Measurements from ENCODE around the gene HERC2.
A peak's percentile ranks its signal among the peaks of the same experiment; 100 is the strongest.
"Not testable (repeated sequence)": the region's sequence is repeated elsewhere in the genome, so short reads cannot be mapped to it uniquely, and the experiment has no call there.

The HERC2 gene

GRCh38 chr15:28274635-28275034 is 47.3 kb downstream of the HERC2 start:
- DNase-seq = no peak

GRCh38 chr15:28273873-28274610 is 47.9 kb downstream of the HERC2 start:
- DNase-seq = no peak

GRCh38 chr15:28273468-28273867 is 48.5 kb downstream of the HERC2 start:
- DNase-seq = no peak

GRCh38 chr15:28272587-28272986 is 49.4 kb downstream of the HERC2 start:
- no peak for DNase-seq

- no peak for DNase-seq
Observed at GRCh38 chr15:28271697-28272260, 50.2 kb downstream of the HERC2 start.

GRCh38 chr15:28269097-28269496 is 52.9 kb downstream of the HERC2 start:
- DNase-seq = no peak

GRCh38 chr15:28267727-28268126 is 54.3 kb downstream of the HERC2 start:
- no peak for DNase-seq

GRCh38 chr15:28265334-28266019 is 56.5 kb downstream of the HERC2 start:
- DNase-seq = no peak

GRCh38 chr15:28264166-28264565 is 57.8 kb downstream of the HERC2 start:
- DNase-seq = no peak

GRCh38 chr15:28262438-28262837 is 59.5 kb downstream of the HERC2 start:
- no peak for DNase-seq

GRCh38 chr15:28260722-28261121 is 61.3 kb downstream of the HERC2 start:
- DNase-seq = no peak

GRCh38 chr15:28260317-28260716 is 61.7 kb downstream of the HERC2 start:
- no peak for DNase-seq

- no peak for DNase-seq
Observed at GRCh38 chr15:28255965-28256364, 66.0 kb downstream of the HERC2 start.

- no peak for DNase-seq
Observed at GRCh38 chr15:28252831-28253230, 69.1 kb downstream of the HERC2 start.

GRCh38 chr15:28246605-28247004 is 75.4 kb downstream of the HERC2 start:
- DNase-seq = no peak

- no peak for DNase-seq
Observed at GRCh38 chr15:28243901-28244300, 78.1 kb downstream of the HERC2 start.

GRCh38 chr15:28243399-28243798 is 78.6 kb downstream of the HERC2 start:
- no peak for DNase-seq

- not testable (repeated sequence) for DNase-seq
Observed at GRCh38 chr15:28238296-28238695, 83.7 kb downstream of the HERC2 start.

GRCh38 chr15:28231743-28232142 is 90.2 kb downstream of the HERC2 start:
- not testable (repeated sequence) for DNase-seq

GRCh38 chr15:28231336-28231735 is 90.6 kb downstream of the HERC2 start:
- not testable (repeated sequence) for DNase-seq

- DNase-seq = peak; percentile 0
Observed at GRCh38 chr15:28228990-28229640, 92.9 kb downstream of the HERC2 start.

GRCh38 chr15:28228096-28228495 is 93.9 kb downstream of the HERC2 start:
- DNase-seq = no peak

GRCh38 chr15:28227303-28227702 is 94.7 kb downstream of the HERC2 start:
- not testable (repeated sequence) for DNase-seq

GRCh38 chr15:28222612-28223011 is 99.4 kb downstream of the HERC2 start:
- not testable (repeated sequence) for DNase-seq

Data from NCI-H1436 treated with DMSO at 0.1 percent for 48 hours (cell line).